Neuronal stem cell (in vitro differentiated cells): ENCODE data around the gene GRID1.

Experiments
- DNase-seq: peaks from one replicate; pipeline ENCODE4 v3.0.0-alpha.2; 2013; ENCODE audit warnings: low spot score
- H2AFZ ChIP-seq: one replicate; pipeline ENCODE4 v1.6.1; 2013; ENCODE audit warnings: mild to moderate bottlenecking, low read length, inconsistent platforms
- H2AK5ac ChIP-seq: 2 replicates; pipeline ENCODE4 v1.6.1; 2013; ENCODE audit warnings: low read depth, mild to moderate bottlenecking, inconsistent platforms, low read length, moderate library complexity, mixed read lengths
- H2BK120ac ChIP-seq: 2 replicates; pipeline ENCODE4 v1.6.1; 2013; ENCODE audit warnings: low read depth, mild to moderate bottlenecking, inconsistent platforms, low read length, moderate library complexity, mixed read lengths
- H2BK12ac ChIP-seq: one replicate; pipeline ENCODE4 v1.6.1; 2013; ENCODE audit warnings: low read length, inconsistent platforms
- H2BK15ac ChIP-seq: 2 replicates; pipeline ENCODE4 v1.6.1; 2013; ENCODE audit warnings: mild to moderate bottlenecking, low read length, inconsistent platforms, mixed read lengths
- H2BK5ac ChIP-seq: one replicate; pipeline ENCODE4 v1.6.1; 2013; ENCODE audit warnings: inconsistent platforms, mild to moderate bottlenecking, low read length, moderate library complexity
- H3K14ac ChIP-seq: one replicate; pipeline ENCODE4 v1.6.1; 2013; ENCODE audit warnings: low read length, inconsistent platforms
- H3K18ac ChIP-seq: 2 replicates; pipeline ENCODE4 v1.6.1; 2013; ENCODE audit warnings: low read length, inconsistent platforms
- H3K23ac ChIP-seq: 2 replicates; pipeline ENCODE4 v1.6.1; 2013; ENCODE audit warnings: low read depth, mild to moderate bottlenecking, mixed read lengths, low read length, inconsistent platforms; ENCODE audit not compliant: poor library complexity
- H3K27ac ChIP-seq: replicated peaks from 3 replicates; pipeline ENCODE4 v1.5.1; 2013; ENCODE audit warnings: low read length, inconsistent platforms
- H3K27me3 ChIP-seq, 3 experiments: 2 replicates each; pipeline ENCODE4 v1.6.1; 2013; ENCODE audit warnings: low read length in 3 of 3, mild to moderate bottlenecking in 2 of 3, inconsistent platforms in 1 of 3, low read depth in 1 of 3, mixed read lengths in 1 of 3, moderate library complexity in 1 of 3; ENCODE audit not compliant: control insufficient read depth in 3 of 3, insufficient read depth in 3 of 3
- H3K36me3 ChIP-seq, 2 donors: replicated peaks in 1 of 2; 2 replicates each; pipeline ENCODE4 v1.6.1; 2013; ENCODE audit warnings: low read length in 2 of 2; ENCODE audit not compliant: control insufficient read depth in 2 of 2, insufficient read depth in 2 of 2
- H3K4ac ChIP-seq: 2 replicates; pipeline ENCODE4 v1.6.1; 2013; ENCODE audit warnings: inconsistent platforms, mild to moderate bottlenecking, low read length, moderate library complexity
- H3K4me1 ChIP-seq, 2 donors: 1 replicate in 1 of 2; 2 replicates in 1 of 2; pipeline ENCODE4 v1.6.1; 2013; ENCODE audit warnings: low read length in 2 of 2, low read depth in 1 of 2; ENCODE audit not compliant: control insufficient read depth in 2 of 2, insufficient read depth in 1 of 2
- H3K4me2 ChIP-seq: one replicate; pipeline ENCODE4 v1.6.1; 2013; ENCODE audit warnings: mild to moderate bottlenecking, low read length, inconsistent platforms; ENCODE audit not compliant: insufficient read depth, poor library complexity, severe bottlenecking
- H3K4me3 ChIP-seq, 2 donors: 2 replicates each; pipeline ENCODE4 v1.5.1; 2013; ENCODE audit warnings: low read length in 2 of 2, mild to moderate bottlenecking in 2 of 2, inconsistent platforms in 1 of 2, moderate library complexity in 1 of 2
- H3K79me1 ChIP-seq: one replicate; pipeline ENCODE4 v1.6.1; 2013; ENCODE audit warnings: low read depth, mild to moderate bottlenecking, inconsistent platforms, low read length, moderate library complexity
- H3K9ac ChIP-seq: one replicate; pipeline ENCODE4 v1.6.1; 2013; ENCODE audit warnings: mild to moderate bottlenecking, low read depth, low read length, inconsistent platforms; ENCODE audit not compliant: poor library complexity
- H3K9me3 ChIP-seq, 2 donors: replicated peaks in 1 of 2; 2 replicates each; pipeline versions ENCODE3 to v1.6.1; 2013; ENCODE audit warnings: low read length in 2 of 2, mild to moderate bottlenecking in 2 of 2, inconsistent platforms in 1 of 2, low read depth in 1 of 2, mixed read lengths in 1 of 2, moderate library complexity in 1 of 2; ENCODE audit not compliant: control insufficient read depth in 2 of 2, insufficient read depth in 1 of 2
- H4K8ac ChIP-seq: one replicate; pipeline ENCODE4 v1.6.1; 2013; ENCODE audit warnings: low read depth, mild to moderate bottlenecking, inconsistent platforms, low read length, moderate library complexity
- H4K91ac ChIP-seq: one replicate; pipeline ENCODE4 v1.6.1; 2013; ENCODE audit warnings: low read length, low read depth, mild to moderate bottlenecking, inconsistent platforms; ENCODE audit not compliant: poor library complexity
- WGBS, 2 donors: extraction: QIAGEN DNeasy Blood & Tissue Kit; methylation state at CpG; one replicate each; pipeline ENCODE4 v1.1.7; 2013; ENCODE audit warnings: missing lambda C conversion rate in 2 of 2, mixed read lengths in 1 of 2; ENCODE audit not compliant: insufficient read length in 2 of 2, insufficient replicate concordance in 1 of 2; ENCODE audit errors: extremely low coverage in 2 of 2; 5-methylcytosine and 5-hydroxymethylcytosine counted together

The GRID1 gene

DNA sequence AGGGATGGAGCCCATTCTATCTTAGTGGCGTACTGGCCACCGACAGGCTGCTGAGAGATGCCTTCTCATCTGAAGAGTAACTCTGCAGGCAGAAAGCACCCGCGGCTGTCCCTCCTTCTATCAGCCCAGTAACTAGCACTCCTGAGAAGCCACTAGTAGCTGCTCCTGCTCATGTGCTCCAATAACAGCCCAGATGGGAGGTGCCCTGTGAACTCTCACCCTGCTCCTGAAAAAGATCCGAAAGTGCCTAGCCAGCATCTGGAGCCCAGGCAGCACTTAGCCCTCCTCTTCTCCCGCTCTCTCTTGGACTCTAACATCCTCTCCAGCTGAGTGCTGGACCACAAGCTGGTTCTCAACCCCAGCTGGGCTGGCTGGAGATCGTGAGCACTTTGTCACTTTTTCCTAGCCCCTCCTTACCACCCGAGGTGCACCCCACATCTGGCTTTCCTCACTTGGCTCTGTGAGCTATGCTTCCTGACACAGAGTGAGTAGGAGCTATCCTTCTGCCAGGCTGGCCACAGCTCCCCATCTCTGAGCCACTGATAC lies 239.2 kb downstream of the GRID1 start:
- peaks cover 0 to 5% of the 10 kb centered on the region in 2 donors for H3K9me3 ChIP-seq
- peak overlapping the region; percentile 29 for H3K18ac ChIP-seq
- no peaks in the 10 kb centered on the region for H3K27me3 ChIP-seq
- H3K4me1 ChIP-seq, result no peaks in the 10 kb centered on the region
- no peak overlapping the region for H2AFZ ChIP-seq
- H3K79me1 ChIP-seq, result no peaks in the 10 kb centered on the region
- no peak overlapping the region for H3K4me2 ChIP-seq
- no peak overlapping the region for H3K4ac ChIP-seq
- no peak overlapping the region for H4K8ac ChIP-seq
- no peak overlapping the region for H3K27ac ChIP-seq
- no peak overlapping the region for H4K91ac ChIP-seq
- H3K36me3 ChIP-seq, result no peaks in the 10 kb centered on the region
- H2BK12ac ChIP-seq, result no peak overlapping the region
- H2BK5ac ChIP-seq, result no peak overlapping the region
- no peak overlapping the region for H2BK120ac ChIP-seq
- no peak for DNase-seq
- H3K4me3 ChIP-seq, result no peak overlapping the region
- WGBS, 2 donors, result no CpG with 5 or more reads among the region's 8 CpGs
- no peak overlapping the region for H3K14ac ChIP-seq
- no peak overlapping the region for H2AK5ac ChIP-seq
- H3K23ac ChIP-seq, result no peak overlapping the region
- no peak overlapping the region for H3K9ac ChIP-seq
- H2BK15ac ChIP-seq, result no peak overlapping the region

GRCh38 chr10:86124734-86125133 lies 241.9 kb downstream of the GRID1 start:
- H3K18ac ChIP-seq, result no peak overlapping the region
- H3K4ac ChIP-seq, result no peak overlapping the region
- H4K8ac ChIP-seq, result no peak overlapping the region
- H2BK5ac ChIP-seq, result no peak overlapping the region
- H2BK12ac ChIP-seq, result no peak overlapping the region
- no peak overlapping the region for H3K4me2 ChIP-seq
- H3K9ac ChIP-seq, result no peak overlapping the region
- H3K14ac ChIP-seq, result no peak overlapping the region
- no peak overlapping the region for H3K23ac ChIP-seq
- H3K9me3 ChIP-seq, result no peaks in the 10 kb centered on the region
- H3K27ac ChIP-seq, result no peak overlapping the region
- no peaks in the 10 kb centered on the region for H3K27me3 ChIP-seq
- no CpG with 5 or more reads among the region's 4 CpGs for WGBS, 2 donors
- no peak overlapping the region for H2AK5ac ChIP-seq
- no peak for DNase-seq
- no peaks in the 10 kb centered on the region for H3K79me1 ChIP-seq
- H2BK120ac ChIP-seq, result no peak overlapping the region
- no peaks in the 10 kb centered on the region for H3K36me3 ChIP-seq
- H2BK15ac ChIP-seq, result no peak overlapping the region
- no peak overlapping the region for H4K91ac ChIP-seq
- no peak overlapping the region for H2AFZ ChIP-seq
- H3K4me3 ChIP-seq, result peak overlapping the region in 1 of 2 donors; percentile 47
- H3K4me1 ChIP-seq, result no peaks in the 10 kb centered on the region

DNA sequence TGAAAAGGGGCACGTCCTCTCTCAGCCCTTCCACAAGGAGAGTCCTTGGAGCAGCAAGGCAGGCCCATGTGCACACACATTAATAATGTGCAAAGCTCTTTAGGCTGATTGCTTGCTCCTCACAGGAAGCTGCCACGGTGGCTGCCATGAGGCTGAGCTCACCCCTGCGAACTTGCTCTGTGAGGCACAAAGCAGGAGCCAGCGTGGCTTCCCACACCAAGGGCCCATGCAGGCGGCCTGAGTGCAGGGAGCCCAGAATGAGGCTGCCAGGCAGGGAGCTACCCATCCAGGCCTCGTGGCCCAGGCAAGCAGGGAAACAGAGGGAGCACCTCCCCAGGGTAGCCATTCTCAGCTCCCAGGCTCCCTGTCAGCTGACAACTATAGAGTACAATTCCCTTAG lies 242.9 kb downstream of the GRID1 start:
- H2BK12ac ChIP-seq, result no peak overlapping the region
- peak overlapping the region; percentile 67 for H3K18ac ChIP-seq
- H3K4me3 ChIP-seq, result no peak overlapping the region
- H2BK5ac ChIP-seq, result no peak overlapping the region
- H3K27ac ChIP-seq, result no peak overlapping the region
- H3K36me3 ChIP-seq, result no peaks in the 10 kb centered on the region
- no peak overlapping the region for H4K8ac ChIP-seq
- no peak overlapping the region for H3K4me2 ChIP-seq
- no peak overlapping the region for H3K4ac ChIP-seq
- no CpG with 5 or more reads among the region's 6 CpGs for WGBS, 2 donors
- H2BK120ac ChIP-seq, result no peak overlapping the region
- DNase-seq, result no peak
- no peak overlapping the region for H4K91ac ChIP-seq
- H3K4me1 ChIP-seq, result no peaks in the 10 kb centered on the region
- no peaks in the 10 kb centered on the region for H3K9me3 ChIP-seq
- no peak overlapping the region for H3K23ac ChIP-seq
- no peak overlapping the region for H3K14ac ChIP-seq
- no peak overlapping the region for H2AFZ ChIP-seq
- no peak overlapping the region for H2BK15ac ChIP-seq
- no peaks in the 10 kb centered on the region for H3K79me1 ChIP-seq
- H3K9ac ChIP-seq, result no peak overlapping the region
- H3K27me3 ChIP-seq, result no peaks in the 10 kb centered on the region
- H2AK5ac ChIP-seq, result no peak overlapping the region

- H3K4ac ChIP-seq, result no peak overlapping the region
- H3K79me1 ChIP-seq, result no peaks in the 10 kb centered on the region
- H3K9me3 ChIP-seq, result no peaks in the 10 kb centered on the region
- H3K4me1 ChIP-seq, result no peaks in the 10 kb centered on the region
- H4K91ac ChIP-seq, result no peak overlapping the region
- H3K9ac ChIP-seq, result no peak overlapping the region
- no peak overlapping the region for H3K27ac ChIP-seq
- no peak overlapping the region for H3K4me3 ChIP-seq
- DNase-seq, result no peak
- no peak overlapping the region for H2BK120ac ChIP-seq
- no peak overlapping the region for H2BK12ac ChIP-seq
- no peak overlapping the region for H3K4me2 ChIP-seq
- no peak overlapping the region for H2BK5ac ChIP-seq
- no CpG with 5 or more reads among the region's 4 CpGs for WGBS, 2 donors
- H2BK15ac ChIP-seq, result no peak overlapping the region
- no peak overlapping the region for H2AK5ac ChIP-seq
- no peak overlapping the region for H3K14ac ChIP-seq
- H3K23ac ChIP-seq, result no peak overlapping the region
- no peak overlapping the region for H2AFZ ChIP-seq
- peak overlapping the region; percentile 54 for H3K18ac ChIP-seq
- H3K36me3 ChIP-seq, result no peaks in the 10 kb centered on the region
- no peak overlapping the region for H4K8ac ChIP-seq
- no peaks in the 10 kb centered on the region for H3K27me3 ChIP-seq
These were observed 243.3 kb downstream of the GRID1 start for GRCh38 chr10:86123304-86123703.
